Measurements from ENCODE around the gene FXYD3.

The FXYD3 gene

DNA sequence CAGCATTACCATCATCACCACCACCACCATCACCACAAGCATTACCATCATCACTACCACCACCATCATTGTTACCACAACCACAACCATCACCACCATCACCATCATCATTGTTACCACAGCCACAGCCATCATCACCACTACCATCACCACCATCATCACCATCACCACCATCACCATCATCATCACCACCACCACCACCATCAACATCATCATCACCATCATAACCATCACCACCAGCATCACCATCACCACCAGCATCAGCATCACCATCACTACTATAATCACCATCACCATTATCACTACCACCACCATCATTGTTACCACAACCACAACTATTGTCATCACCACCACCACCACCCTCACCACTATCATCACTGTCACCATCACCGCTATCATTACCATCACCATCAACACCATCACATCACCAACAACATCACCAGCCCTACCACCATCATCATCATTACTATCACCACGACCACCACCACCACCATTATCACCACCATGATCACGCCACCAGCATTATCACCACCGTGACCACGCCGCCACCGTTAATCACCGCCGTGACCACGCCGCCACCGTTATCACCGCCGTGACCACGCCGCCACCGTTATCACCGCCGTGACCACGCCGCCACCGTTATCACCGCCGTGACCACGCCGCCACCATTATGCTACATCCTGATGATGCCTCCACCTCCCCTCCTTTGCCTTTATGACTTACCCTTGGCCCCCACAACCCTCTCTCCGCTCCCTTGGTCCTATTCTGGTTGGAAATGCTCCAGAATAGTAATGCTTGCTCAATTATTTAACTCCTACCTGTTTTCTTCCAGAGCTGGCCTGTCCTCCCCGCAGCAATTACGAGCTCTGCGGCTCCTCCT lies 10.0 kb upstream of the FXYD3 start:
- DNase-seq (ENCODE audit: low read depth): no peak
- no peak overlapping the region for H3K4me3 ChIP-seq (ENCODE audit: low read depth, low read length)
- TF ChIP-seq, protein P1, sequence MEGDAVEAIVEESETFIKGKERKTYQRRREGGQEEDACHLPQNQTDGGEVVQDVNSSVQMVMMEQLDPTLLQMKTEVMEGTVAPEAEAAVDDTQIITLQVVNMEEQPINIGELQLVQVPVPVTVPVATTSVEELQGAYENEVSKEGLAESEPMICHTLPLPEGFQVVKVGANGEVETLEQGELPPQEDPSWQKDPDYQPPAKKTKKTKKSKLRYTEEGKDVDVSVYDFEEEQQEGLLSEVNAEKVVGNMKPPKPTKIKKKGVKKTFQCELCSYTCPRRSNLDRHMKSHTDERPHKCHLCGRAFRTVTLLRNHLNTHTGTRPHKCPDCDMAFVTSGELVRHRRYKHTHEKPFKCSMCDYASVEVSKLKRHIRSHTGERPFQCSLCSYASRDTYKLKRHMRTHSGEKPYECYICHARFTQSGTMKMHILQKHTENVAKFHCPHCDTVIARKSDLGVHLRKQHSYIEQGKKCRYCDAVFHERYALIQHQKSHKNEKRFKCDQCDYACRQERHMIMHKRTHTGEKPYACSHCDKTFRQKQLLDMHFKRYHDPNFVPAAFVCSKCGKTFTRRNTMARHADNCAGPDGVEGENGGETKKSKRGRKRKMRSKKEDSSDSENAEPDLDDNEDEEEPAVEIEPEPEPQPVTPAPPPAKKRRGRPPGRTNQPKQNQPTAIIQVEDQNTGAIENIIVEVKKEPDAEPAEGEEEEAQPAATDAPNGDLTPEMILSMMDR (IDR thresholded peaks at IDR 0.05; ENCODE audit: low read depth, low read length, missing control alignments): no peak

DNA sequence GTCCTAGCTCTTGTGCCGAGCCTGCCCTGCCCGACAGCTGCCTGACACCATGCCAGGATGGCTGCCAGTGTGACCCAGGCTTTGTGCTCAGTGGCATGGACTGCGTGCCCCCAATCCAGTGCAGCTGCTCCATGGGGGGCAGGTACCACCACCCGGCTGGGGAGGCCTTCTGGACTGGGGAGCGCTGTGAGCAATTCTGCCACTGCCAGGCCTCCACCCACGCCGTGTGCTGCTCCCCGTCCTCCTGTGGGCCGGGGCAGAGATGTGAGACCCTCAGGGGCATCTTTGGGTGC lies 9.4 kb upstream of the FXYD3 start:
- DNase-seq (ENCODE audit: low read depth): no peak
- TF ChIP-seq, protein P1 (IDR thresholded peaks at IDR 0.05; ENCODE audit: low read depth, low read length, missing control alignments): no peak
- H3K4me3 ChIP-seq (ENCODE audit: low read depth, low read length): no peak overlapping the region

DNA sequence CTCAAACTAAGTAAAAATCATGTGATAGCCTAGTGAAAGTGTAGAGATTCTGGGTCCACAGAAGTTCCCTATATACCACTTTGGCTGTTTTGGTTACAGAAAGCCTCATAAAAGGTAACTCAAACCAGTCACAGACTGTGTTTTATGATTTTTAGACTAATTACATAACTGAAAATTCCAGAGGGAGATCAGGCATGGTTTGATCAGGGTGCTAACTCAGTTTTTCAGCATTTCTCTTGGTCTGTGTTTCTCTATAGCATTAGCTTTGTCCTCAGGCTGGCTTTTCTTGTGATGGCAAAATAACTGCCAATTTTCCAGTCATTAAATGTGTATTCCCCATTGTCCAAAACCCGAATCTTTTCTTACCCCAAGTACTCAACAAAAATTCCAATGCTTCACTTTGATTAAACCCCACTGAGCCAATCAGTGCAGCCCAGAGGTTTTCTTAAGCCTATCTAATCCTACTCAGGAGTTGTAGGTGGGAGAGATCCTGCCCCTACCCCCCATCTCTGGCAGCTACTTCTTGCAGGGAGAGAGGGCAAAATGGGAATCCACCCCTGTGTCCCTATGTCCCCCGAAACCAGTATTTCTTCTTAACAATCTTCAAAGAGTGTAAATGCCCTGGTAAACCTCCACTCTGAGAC lies 8.6 kb upstream of the FXYD3 start:
- DNase-seq (ENCODE audit: low read depth): no peak
- TF ChIP-seq, protein P1 (IDR thresholded peaks at IDR 0.05; ENCODE audit: low read depth, low read length, missing control alignments): no peak
- H3K4me3 ChIP-seq (ENCODE audit: low read depth, low read length): no peak overlapping the region

DNA sequence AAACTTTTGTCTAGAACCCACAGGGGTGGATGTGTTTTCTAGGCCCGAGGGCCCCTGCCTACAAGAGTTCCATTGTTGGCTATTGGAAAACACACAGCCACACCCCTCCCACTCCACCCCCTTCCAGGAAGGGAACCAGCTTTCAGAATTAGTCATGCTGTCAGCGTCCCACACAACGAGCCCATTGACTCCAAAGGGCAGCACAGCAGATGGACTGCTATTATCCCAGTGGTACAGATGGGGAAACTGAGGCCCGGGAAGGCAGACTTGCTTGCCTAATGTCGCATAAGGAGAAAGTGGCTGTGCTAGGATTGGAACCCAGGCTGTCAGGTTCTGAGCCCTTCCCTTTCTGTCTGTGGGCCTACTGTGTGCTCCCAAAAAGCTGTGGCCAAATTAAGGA lies 8.1 kb upstream of the FXYD3 start:
- TF ChIP-seq, protein P1 (IDR thresholded peaks at IDR 0.05; ENCODE audit: low read depth, low read length, missing control alignments): no peak
- no peak overlapping the region for H3K4me3 ChIP-seq (ENCODE audit: low read depth, low read length)
- no peak for DNase-seq (ENCODE audit: low read depth)

DNA sequence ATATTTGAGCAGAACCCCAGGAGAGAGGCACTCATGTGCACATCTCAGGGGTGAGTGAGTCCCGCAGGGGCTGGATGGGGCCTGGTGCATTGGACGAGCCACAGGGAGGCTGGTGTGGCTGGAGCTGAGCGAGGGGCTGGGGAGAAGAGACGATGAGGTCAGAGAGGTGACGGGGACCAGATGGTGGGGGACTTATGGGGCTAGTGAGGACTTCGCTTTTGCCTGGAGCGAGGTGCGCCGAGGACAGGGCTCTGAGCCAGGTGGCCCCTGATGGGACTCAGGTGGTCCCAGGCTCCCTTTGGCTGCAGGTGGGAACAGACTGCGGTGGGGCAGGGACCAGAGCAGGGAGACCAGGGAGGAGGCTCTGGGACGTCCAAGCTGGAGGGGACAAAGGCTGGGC lies 6.9 kb upstream of the FXYD3 start:
- H3K4me3 ChIP-seq (ENCODE audit: low read depth, low read length): no peak overlapping the region
- TF ChIP-seq, protein P1 (IDR thresholded peaks at IDR 0.05; ENCODE audit: low read depth, low read length, missing control alignments): no peak
- DNase-seq (ENCODE audit: low read depth): no peak

DNA sequence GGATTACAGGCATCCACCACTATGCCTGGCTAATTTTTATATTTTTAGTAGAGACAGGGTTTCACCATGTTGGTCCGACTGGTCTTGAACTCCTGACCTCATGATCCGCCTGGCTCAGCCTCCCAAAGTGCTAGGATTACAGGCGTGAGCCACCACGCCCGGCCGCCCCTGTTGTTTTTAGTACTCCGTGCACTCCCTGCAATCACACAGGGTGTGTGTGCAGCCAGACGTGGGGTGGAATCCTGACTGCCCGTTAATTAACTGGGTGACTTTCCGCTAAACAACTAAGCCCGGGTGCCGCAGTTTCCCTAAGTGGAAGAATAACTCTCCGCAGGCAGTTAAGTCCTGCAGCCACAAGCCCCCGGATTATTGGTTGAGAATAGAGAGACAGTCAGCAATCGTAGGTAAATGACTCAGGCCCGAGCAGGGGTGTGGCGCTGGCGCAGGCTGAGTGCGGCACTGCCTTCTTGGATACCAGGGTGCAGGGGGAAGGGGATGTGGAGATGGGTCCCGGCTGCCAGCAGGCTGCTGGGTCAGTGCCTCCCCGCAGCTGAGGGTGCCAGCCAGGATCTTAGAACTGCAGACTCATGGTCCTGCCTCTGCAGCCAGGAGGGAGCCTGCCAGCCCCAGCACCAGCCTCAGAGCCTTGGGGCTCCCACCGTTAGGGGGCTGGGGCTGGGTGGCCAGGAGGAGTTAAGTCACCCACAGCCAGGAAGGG lies 6.1 kb upstream of the FXYD3 start:
- no peak for DNase-seq (ENCODE audit: low read depth)
- TF ChIP-seq, protein P1 (IDR thresholded peaks at IDR 0.05; ENCODE audit: low read depth, low read length, missing control alignments): no peak

More for the DNA sequence above, 6.1 kb upstream of the FXYD3 start:
- no peak overlapping the region for H3K4me3 ChIP-seq (ENCODE audit: low read depth, low read length)

Measured in GM12864 (cell line).